Measurements from ENCODE around the gene TBX10. TPM values are rescaled to one million over a fixed set of nuclear protein-coding genes. Genes with fewer than 3 reads are reported as not detected.
"Not testable (repeated sequence)": the region's sequence is repeated elsewhere in the genome, so short reads cannot be mapped to it uniquely, and the experiment has no call there.

The TBX10 gene
- total RNA-seq, 4 donors from 2014 or later: not detected

DNA sequence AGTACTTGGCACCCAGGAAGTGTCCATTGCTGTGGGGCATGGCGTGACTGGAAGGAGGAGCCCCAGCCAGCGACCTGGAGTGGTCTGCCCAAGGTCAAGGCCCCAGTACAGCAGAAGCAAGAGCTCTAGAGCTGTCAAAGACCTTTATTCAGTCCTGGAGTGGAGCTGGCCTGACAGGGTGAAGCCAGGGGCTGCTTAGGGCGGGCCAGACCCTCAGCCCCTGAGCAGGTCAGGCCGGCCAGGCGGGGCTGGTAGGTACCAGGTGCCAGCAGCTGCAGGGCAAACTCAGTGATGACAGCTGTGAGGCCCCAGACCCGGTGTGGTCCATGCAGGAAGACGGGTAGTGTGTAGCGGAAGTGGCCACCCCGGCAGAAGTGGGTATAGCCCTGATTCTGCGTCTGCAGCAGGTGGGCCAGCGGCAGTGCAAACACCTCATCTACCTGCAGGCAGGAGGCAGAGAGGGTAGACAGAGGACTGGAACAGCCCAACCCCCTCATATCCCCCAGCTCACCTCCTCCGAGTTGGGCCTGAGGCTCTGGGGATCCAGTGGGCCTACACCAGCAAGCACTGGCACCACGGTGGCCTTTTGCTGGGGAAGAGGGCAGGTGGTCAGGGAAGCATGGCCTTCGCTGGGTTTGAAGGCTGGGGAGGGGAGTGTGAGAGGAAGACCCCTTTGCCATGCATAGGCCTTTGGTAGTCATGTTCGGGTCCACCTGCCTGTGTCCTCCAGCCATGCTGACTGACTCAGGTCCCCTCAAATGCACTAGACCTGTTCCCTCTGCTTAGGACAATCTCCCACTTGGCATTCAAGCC, 11.5 kb downstream of the TBX10 start:
- ATAC-seq: no peak
- H3K36me3 ChIP-seq: no peaks in the 10 kb centered on the region
- no peaks in the 10 kb centered on the region for H3K27me3 ChIP-seq
- intact Hi-C loops (cut with DNase I; ENCODE audit: low total_unique reads) (no loop called here), in situ Hi-C loops (cut with MboI; ENCODE audit: low sequenced_read_pairs in 4 of 4) (no loop called here)
- TF ChIP-seq CTCF (IDR thresholded peaks at IDR 0.05 in 4 of 5, conservative IDR thresholded peaks at IDR 0.05 in 1 of 5) (no peak), POLR2A (IDR thresholded peaks at IDR 0.05) (no peak)
- peaks cover 5% of the 10 kb centered on the region in 2 donors for H3K4me1 ChIP-seq
- H3K4me3 ChIP-seq: no peak overlapping the region
- DNase-seq: no peak
- H3K9me3 ChIP-seq: no peaks in the 10 kb centered on the region
- peak overlapping the region in 2 of 4 donors; percentile 95 to 98 for H3K27ac ChIP-seq

- Histone ChIP-seq H3K27me3 (no peaks in the 10 kb centered on the region), H3K27ac (no peak overlapping the region), H3K9me3 (no peaks in the 10 kb centered on the region), H3K4me3 (no peak overlapping the region), H3K4me1 (peaks cover 5% of the 10 kb centered on the region in 2 donors), H3K36me3 (no peaks in the 10 kb centered on the region)
- in situ Hi-C loops (cut with MboI; ENCODE audit: low sequenced_read_pairs in 4 of 4): no loop called here
- ATAC-seq (no peak), DNase-seq (no peak)
- no peak for TF ChIP-seq CTCF (IDR thresholded peaks at IDR 0.05 in 4 of 5, conservative IDR thresholded peaks at IDR 0.05 in 1 of 5)
- TF ChIP-seq POLR2A (IDR thresholded peaks at IDR 0.05): no peak
- intact Hi-C loops (cut with DNase I; ENCODE audit: low total_unique reads): no loop called here
Measured at GRCh38 chr11:67627441-67627811, 12.1 kb downstream of the TBX10 start.

GRCh38 chr11:67626970-67627369, 12.6 kb downstream of the TBX10 start:
- no peaks in the 10 kb centered on the region for H3K36me3 ChIP-seq
- no peaks in the 10 kb centered on the region for H3K27me3 ChIP-seq
- intact Hi-C loops (cut with DNase I; ENCODE audit: low total_unique reads): no loop called here
- ATAC-seq (no peak), DNase-seq (no peak)
- in situ Hi-C loops (cut with MboI; ENCODE audit: low sequenced_read_pairs in 4 of 4): no loop called here
- no peak overlapping the region for H3K4me3 ChIP-seq
- H3K9me3 ChIP-seq: no peaks in the 10 kb centered on the region
- TF ChIP-seq POLR2A (IDR thresholded peaks at IDR 0.05): no peak
- no peak for TF ChIP-seq CTCF (IDR thresholded peaks at IDR 0.05 in 4 of 5, conservative IDR thresholded peaks at IDR 0.05 in 1 of 5)
- peaks cover 5% of the 10 kb centered on the region in 2 donors for H3K4me1 ChIP-seq
- no peak overlapping the region for H3K27ac ChIP-seq

DNA sequence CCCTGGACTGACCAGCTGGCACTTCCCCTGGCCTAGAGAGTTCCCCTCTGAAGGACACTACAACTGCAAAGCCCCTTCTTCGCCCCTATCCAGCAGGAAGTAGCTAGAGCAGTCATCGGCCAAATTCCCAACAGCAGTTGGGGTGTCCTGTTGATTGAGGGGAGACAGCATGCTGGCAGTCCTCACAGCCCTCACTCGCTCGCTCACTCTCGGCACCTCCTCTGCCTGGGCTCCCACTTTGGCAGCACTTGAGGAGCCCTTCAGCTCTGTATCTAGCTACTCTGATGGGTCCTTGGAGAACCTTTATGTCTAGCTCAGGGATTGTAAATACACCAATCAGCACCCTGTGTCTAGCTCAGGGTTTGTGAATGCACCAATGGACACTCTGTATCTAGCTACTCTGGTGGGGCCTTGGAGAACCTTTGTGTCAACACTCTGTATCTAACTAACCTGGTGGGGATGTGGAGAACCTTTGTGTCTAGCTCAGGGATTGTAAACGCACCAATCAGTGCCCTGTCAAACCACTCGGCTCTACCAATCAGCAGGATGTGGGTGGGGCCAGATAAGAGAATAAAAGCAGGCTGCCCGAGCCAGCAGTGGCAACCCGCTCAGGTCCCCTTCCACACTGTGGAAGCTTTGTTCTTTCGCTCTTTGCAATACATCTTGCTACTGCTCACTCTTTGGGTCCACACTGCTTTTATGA, 13.3 kb downstream of the TBX10 start:
- ATAC-seq; H3K27ac ChIP-seq; H3K36me3 ChIP-seq; in situ Hi-C loops (cut with MboI; ENCODE audit: low sequenced_read_pairs in 4 of 4); H3K9me3 ChIP-seq; intact Hi-C loops (cut with DNase I; ENCODE audit: low total_unique reads); H3K4me1 ChIP-seq; DNase-seq; H3K4me3 ChIP-seq; H3K27me3 ChIP-seq: not testable (repeated sequence)

- H3K27ac ChIP-seq; H3K4me1 ChIP-seq; H3K36me3 ChIP-seq; DNase-seq; in situ Hi-C loops (cut with MboI; ENCODE audit: low sequenced_read_pairs in 4 of 4); intact Hi-C loops (cut with DNase I; ENCODE audit: low total_unique reads); H3K9me3 ChIP-seq; H3K4me3 ChIP-seq; H3K27me3 ChIP-seq; ATAC-seq: not testable (repeated sequence)
Measured at GRCh38 chr11:67623795-67624194, 15.8 kb downstream of the TBX10 start.

DNA sequence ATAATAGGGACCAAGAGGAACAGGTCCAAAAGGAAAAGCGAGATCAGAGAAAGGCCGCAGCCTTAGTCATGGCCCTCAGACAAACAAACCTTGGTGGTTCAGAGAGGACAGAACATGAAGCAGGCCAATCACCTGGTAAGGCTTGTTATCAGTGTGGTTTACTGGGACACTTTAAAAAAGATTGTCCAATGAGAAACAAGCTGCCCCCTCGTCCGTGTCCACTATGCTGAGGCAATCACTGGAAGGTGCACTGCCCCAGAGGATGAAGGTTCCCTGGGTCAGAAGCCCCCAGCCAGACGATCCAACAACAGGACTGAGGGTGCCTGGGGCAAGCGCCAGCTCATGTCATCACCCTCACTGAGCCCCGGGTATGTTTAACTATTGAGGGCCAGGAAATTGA, 16.7 kb downstream of the TBX10 start:
- H3K4me3 ChIP-seq; H3K36me3 ChIP-seq; H3K4me1 ChIP-seq; intact Hi-C loops (cut with DNase I; ENCODE audit: low total_unique reads); H3K9me3 ChIP-seq; ATAC-seq; in situ Hi-C loops (cut with MboI; ENCODE audit: low sequenced_read_pairs in 4 of 4); DNase-seq; H3K27me3 ChIP-seq: not testable (repeated sequence)
- peak overlapping the region; percentile 48 to 65 (median 55) for H3K27ac ChIP-seq

- ATAC-seq; DNase-seq; H3K9me3 ChIP-seq; in situ Hi-C loops (cut with MboI; ENCODE audit: low sequenced_read_pairs in 4 of 4); intact Hi-C loops (cut with DNase I; ENCODE audit: low total_unique reads); H3K4me1 ChIP-seq; H3K36me3 ChIP-seq; H3K27me3 ChIP-seq; H3K27ac ChIP-seq; H3K4me3 ChIP-seq: not testable (repeated sequence)
Measured at GRCh38 chr11:67621928-67622327, 17.6 kb downstream of the TBX10 start.

DNA sequence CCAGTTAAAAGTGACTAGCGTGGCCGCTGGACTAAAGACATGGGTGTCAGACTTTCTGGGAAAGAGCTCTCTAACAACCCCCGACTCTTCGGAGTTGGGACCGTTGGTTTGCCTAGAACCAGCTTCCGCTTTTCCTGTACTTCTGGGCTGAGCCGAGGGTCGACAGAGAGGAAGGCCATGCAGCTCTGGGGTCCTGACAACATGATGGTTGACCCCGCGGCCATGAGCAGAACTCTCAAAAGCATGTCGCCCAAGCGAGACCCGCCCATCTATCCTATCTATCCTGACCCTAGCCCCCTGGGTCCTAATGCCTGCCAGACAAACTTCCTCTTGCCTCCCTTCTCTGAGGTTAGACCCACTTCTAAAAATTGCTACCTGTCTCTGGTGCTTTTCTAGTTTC, 18.9 kb downstream of the TBX10 start:
- in situ Hi-C loops (cut with MboI; ENCODE audit: low sequenced_read_pairs in 4 of 4); intact Hi-C loops (cut with DNase I; ENCODE audit: low total_unique reads); H3K9me3 ChIP-seq; H3K36me3 ChIP-seq; ATAC-seq; H3K27me3 ChIP-seq; H3K4me1 ChIP-seq; H3K4me3 ChIP-seq; DNase-seq; H3K27ac ChIP-seq: not testable (repeated sequence)

Data from gastrocnemius medialis (tissue), 4 donors.